Measurements from ENCODE around the gene ADD1.
A peak's percentile ranks its signal among the peaks of the same experiment; 100 is the strongest.
"Not testable (repeated sequence)": the region's sequence is repeated elsewhere in the genome, so short reads cannot be mapped to it uniquely, and the experiment has no call there.

Gene ADD1

DNA sequence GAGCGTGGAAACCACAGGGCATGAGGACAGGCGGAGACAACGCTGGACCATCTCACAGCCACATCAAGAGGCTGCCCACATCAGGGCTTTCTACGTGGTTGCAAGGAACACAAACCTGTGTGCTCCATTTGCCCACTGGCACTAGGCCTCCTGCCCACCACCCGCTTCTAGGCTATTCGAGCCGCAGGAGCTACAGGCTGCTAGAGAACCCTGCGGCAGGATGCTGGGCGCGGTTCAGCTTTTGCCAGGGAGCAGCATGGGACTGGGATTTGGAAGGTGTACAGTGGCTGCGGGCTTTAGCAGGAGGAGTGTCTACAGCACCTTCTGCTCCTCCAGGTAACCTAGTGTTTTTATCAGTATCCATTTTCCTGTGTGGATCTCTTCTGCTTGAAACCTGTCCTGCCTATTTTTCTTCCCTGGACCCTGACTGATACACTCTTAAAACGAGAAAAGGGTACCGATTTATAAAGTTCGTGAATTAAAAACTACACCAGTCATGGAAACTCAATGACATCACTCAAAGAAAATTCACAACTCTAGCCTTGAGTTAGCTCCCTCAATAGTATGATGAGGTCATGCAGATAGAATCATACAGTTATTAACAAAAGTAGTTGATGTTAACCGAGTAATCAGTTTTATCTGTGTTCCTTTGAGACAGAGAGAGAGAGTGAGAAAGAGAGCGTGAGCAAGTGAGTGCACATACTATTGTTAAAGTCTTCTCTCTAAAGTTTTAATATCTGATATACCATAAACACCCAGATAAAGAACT is 106.8 kb downstream of the ADD1 start:
- no peak for DNase-seq

DNA sequence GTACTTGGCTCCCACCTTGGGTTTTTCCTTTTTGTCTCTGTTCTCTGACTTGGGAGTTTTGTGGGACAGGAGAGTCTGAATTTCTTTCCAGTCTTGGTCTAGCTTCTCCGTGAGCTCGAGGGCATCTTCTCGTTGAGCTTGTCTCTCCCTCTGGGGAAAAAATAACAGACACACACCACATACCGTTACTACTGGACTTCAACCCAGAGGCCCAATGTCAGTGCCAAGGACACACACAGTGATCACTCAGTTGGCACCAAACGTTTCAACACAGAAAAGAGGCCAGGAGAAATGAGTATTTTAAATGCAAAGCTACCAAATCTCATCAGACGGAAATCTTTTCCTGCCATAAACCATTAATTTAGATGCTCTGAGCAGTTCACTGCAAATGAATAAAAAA is 109.9 kb downstream of the ADD1 start:
- no peak for DNase-seq

DNA sequence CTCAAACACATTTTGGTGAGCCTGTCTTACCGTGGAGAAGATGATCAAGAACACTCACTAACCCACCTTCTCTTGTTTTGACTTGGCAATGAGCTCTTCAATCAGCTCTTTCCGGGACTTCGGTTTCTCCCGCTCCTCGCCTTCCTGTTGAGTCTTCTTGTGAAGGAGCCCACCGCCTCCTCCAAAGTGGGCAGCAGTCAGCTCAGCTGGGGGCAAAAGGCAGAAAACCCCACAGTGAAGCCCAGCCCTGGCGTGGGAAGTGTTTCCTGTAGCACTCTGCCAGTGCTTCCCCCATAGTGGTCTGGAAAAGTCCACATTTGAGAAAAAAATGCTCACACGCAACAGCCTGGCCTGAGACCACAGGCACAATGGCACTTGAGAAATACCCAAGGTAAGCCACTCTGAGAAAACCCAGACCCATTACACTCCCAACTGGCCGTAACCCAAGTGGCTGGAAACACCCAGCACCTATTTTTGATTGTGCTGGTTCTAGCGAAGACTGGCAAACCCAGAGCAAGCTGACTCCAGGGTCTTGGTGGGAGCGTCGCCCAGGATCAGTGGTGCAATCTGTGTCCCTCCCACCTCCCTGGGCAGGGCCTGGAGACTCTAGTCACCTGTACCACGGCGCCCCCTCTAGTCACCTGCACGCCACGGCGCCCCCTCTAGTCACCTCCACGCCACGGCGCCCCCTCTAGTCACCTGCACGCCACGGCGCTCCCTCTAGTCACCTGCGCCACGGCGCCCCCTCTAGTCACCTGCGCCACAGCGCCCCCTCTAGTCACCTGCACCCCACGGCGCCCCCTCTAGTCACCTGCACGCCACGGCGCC is 110.9 kb downstream of the ADD1 start:
- DNase-seq, result peak; percentile 46

DNA sequence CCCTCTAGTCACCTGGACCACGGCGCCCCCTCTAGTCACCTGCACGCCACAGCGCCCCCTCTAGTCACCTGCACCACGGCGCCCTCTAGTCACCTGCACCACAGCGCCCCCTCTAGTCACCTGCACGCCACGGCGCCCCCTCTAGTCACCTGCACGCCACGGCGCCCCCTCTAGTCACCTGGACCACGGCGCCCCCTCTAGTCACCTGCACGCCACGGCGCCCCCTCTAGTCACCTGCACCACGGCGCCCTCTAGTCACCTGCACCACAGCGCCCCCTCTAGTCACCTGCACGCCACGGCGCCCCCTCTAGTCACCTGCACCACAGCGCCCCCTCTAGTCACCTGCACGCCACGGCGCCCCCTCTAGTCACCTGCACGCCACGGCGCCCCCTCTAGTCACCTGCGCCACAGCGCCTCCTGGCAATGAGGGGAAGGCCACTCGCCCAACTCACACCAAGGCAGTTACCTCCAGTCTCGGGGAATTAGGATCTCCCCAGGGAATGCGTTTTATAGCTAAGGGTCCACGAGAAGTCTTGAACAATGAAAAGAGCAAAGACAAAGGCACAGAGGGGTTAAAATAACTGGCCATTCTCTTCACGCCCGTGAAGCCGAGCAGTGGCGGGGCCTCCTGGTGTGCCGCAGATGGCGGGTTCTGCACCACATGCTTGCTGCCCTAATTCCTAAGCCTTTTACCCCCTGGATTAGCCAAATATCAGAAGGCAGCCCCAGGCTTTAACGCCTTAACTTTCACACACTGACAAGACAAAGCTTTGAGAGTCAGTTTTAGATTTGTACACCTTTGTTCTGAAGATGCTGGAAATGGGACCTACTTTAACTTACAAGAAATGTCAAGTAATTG is 111.8 kb downstream of the ADD1 start:
- peak; percentile 18 for DNase-seq

DNA sequence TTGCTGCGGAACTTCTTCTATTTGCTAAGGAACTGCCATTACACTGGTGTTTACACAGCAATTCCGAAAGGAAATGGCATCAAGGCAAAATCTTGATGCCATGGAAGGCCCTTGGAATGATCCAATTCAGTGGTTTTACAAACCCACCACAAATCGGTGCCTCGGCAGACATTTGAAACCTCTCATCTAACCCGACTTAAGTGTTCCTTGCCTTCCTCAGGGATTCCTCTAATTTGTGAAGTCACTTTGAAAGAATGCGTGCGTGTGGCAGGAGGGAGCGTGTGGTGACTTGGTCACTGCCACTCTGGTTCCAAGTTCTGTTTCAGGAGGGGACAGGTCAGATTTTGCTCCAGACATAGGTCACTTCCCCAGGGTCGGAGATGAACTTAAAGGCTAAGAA is 114.8 kb downstream of the ADD1 start:
- DNase-seq, result no peak

DNA sequence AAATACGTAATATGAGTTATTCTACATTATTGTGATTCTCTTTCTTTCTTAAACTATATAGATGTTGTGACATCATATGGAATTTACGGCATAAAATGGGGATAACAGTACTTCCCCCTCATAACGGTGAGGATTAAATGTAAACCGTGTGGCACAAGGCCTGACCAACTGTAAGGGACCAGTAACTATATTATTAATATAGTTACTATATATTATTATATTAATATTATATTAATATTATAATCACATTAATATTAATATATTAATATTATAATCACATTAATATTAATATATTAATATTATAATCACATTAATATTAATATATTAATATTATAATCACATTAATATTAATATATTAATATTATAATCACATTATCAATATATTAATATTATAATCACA is 116.8 kb downstream of the ADD1 start:
- DNase-seq, result not testable (repeated sequence)

DNA sequence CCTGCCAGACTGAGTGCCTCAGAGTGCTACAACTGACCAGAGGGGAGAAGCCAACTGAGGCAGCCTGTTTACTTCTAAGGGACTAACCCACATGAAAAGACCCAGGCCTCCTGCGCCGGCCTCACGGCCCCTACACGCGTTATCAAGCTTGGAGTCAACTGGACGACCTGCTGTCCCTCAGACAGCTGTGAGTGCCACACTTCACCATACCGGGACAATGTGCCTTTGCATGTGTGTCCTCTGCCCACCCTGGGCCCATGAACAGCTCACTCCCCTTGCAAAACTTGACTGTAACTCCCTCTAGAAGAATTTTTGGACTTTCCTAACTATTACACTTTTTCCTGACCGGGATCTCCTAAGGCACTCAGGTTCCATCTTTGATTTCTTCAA is 117.8 kb downstream of the ADD1 start:
- peak; percentile 43 for DNase-seq

DNA sequence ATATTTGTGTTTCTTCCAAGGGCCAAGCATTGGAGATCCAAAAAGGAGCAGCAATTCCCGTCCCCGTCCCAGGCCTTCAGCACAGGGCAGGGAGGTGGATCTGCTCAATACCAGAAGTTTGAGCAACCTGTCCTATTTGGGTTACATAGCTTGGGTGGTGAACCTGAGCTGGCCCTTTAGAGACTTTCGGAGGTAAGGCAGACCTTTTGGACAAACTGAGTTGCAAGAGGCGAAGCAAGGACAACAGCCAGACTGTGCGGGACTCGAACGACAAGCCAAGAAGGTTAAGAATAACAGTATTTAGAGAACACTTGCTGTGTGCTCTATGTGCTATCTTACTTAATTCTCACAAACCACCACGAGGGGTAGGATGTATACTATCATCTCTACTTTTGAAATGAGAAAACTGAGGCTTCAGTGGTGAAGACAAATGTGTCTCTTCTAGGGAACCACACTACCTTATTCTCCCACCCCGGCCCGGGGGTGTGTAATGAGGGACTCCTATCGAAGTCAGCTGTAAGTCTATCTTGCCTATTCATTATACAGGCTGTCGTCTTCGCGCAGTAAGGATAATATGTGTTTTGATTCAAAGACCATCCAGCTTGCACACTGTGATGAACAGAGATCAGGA is 118.3 kb downstream of the ADD1 start:
- DNase-seq, result peak; percentile 24

DNA sequence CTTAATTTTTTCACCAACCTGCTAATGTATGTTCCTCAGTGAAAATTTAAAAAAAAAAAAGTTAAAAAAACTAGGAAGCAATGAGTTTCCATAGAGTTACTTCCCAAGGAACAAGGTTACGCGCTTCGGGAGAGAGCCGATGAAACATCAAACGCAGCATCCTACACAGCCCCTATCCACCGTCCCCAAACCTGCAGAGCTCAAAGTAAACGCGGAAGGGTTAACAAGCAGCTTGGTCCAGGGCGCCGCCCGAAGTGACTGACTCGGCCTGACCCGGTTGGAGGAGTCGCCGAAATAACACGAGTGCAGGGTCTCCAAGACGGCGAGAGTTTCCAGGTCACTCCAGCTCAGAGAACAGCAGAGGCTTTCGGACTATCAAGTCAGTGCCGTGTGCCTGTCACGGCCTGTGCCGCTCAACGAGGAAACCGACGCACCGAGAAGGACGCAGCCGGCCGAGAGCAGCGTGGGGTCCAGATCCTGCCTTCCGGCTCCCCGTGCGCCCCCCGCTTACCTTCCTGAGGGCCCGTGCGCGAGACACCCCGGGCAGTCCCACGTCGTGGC is 119.0 kb downstream of the ADD1 start:
- peak; percentile 82 for DNase-seq

DNA sequence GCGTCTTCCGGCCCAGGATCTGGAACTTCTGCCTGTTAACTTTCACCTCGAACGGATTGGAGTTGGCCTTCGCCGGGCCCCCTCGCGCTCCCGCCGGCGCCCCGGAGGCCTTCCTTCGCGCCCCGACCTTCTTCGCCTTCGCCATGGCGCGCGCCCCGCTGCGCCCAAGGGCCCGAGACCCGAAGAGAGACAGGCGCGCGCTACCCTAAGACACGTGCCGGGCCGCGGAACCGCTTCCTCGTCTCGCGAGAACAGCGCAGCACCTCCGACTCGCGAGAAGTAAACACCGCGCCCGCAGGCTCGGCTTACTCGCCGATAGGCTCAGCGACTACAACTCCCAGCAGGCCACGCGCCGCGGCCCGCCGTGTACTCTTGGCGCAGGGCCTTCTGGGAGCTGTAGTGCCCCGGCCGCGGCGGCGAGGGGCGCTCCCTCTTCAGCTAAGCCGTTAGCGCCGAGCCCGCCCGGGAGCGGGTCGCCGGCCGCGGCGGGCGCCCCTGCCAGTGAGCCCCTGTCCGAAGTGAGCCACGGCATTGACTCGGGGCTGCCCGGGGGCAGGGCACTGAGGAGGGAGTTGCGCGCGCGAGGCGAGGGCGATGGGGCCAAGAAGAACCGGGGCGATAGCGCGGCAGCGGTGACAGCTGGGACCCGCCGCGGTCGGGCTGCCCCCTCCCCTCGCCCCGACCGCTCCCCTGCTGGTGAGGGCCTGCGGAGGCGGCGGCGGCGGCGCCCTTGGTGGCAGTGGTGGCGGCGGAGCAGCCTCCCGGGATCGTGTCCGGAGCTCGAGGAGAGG is 119.7 kb downstream of the ADD1 start, which contains the start of the genes GRK4 and NOP14:
TSS of gene GRK4 (plus strand) at position 397 of the 791 bp plus-strand sequence. CDS start 500 bp downstream, outside the sequence.
TSS of gene NOP14 (minus strand) at position 232 of the 791 bp plus-strand sequence. CDS start at position 145, 87 bp downstream.
- peak; percentile 98 for DNase-seq

DNA sequence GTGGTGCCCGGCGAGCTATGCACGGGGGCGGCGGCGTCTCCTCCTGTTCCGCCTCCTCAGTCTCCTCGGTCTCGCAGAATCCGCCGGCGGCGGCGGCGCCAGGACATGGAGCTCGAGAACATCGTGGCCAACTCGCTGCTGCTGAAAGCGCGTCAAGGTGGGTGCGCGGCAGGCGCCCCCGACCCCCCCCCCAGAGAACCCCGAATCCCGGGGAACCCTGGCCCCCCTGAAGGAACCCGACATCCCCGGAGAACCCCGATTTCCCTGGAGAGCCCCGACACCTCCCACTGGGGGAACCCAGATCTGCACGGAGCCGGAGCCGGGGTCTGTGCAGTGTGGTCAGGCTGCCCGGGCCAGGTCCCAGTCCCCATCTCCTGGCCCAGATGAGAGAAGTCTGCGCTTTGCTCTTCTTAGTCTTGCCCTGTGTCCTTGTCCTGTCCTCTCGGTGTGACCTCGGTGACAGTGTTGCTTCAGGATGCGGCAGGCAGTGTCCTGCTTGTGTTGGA is 120.4 kb downstream of the ADD1 start:
- no peak for DNase-seq

DNA sequence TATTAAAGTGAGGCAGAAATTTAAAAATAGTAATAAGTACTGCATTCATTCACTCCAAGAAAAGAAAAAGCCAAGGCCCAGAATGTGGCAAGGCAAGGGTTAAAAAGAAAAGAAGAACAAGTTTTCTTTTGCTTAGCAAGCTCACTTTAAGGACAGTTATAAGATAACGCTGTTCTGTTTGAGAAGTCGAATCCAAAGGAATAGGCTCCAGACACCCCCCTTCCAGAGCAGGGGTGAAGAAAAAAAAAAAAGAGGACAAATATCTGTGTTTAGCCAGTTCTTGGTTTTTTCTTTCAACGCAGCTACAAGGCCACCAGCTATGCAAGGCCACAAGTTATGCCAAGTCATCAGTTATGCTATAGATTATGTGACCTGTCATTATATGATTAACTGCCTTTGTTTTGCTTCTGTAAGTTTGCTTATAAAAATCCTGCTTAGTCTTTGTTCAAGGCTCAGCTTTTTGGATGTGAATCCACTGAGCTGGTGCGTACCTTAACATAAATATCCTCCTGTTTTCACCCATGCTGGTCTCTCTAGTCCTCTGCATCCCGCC is 121.1 kb downstream of the ADD1 start:
- no peak for DNase-seq

DNA sequence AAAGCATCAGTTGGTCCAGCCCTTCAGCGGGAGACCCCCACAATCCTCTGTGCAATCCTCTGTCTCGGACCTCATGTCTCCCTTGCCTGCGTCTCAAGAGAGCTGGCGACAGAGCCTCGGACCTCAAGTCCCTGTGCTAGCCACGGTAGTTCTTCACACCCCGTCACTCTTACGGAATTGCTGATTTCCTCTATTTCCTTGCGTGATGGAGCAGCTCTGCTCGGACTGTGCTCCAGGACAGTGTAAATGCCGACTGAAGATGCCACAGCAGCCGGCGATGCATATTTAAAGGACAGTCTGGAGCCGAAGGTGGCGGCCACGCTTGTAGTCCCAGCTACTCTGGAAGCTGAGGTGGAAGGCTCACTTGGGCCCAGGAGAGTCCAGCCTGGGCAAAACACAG is 121.6 kb downstream of the ADD1 start:
- DNase-seq, result no peak

DNA sequence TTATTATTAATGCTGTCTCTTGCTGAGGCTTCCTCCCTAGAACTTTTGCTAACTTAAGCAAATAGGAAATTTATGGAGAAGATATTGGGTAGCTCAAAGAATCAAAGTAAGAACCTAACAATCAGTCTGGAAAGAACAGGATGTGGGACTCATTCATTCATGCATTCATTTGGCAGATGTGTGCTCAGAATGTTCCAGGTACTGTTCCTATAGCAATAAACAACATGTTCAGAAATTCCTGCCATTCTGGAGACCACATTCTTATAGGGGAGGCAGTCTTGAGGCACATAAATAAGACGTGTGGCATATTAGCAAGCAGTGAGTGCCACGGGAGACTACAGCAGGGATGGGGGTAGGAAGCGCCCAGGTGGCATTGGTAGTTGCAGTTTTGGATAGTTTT is 124.7 kb downstream of the ADD1 start:
- no peak for DNase-seq

DNA sequence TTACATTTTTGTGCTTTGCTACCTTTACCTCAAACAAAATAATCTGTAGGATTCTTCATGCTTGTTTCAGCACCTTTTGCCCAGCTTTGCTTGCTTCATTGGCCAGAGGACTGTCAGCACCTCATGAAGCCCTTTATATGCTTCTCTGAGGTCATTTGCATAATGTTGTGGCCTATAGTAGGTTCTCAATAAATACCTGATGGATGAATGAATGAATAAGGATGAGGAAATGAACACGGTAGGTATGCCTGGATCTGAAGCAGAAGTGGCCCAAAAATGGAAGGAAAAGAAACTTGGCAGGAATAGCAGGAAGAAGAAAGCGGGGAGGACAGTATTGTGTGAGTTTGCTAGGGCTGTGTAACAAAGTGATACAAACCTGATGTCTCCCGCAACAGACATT is 127.6 kb downstream of the ADD1 start:
- no peak for DNase-seq

DNA sequence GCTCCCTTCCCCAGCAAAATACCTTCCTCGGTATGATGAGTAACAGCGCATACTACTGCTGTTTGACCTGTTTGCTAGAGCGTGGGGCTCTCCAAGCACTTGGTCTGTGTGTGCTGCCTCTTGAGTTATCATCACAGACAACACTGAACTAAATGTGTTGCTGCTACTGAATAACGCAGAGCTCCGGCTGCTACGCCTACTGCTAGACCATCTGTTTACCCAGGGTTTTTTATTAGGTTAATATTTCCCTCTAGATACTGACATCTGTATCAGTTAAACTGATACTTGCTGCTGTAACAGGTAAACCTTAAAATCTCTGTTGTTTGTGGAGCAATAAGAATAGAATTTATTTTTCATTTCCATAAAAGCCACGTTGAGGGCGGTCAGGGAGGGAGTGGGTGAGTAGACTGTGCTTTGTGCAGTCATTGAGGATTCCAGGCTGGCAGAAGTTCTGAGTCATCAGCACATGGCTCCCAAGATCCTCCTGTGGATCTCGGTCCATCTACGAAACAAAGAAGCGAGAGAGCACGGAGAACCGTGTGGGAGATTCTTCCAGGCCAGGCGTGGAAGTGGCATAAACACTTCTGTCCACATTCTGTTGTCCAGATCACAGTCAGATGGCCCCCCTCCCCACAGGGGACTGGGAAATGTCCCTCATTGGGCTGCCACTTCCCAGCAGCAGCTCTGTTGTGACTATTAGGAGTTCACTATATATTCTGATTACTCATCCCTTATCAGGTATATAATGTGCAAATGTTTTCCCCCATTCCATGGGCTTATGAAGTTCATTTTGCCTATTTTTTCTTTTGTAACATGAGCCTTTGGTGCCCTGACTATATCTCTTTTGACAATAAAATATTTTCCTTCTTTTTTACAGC is 133.8 kb downstream of the ADD1 start:
- no peak for DNase-seq

Data from NCI-H69 (cell line).